ENCODE results near the gene SLC19A1.
"Not testable (repeated sequence)": the region's sequence is repeated elsewhere in the genome, so short reads cannot be mapped to it uniquely, and the experiment has no call there.

SLC19A1 gene

GRCh38 chr21:45502006-45502345 lies 40.3 kb downstream of the SLC19A1 start:
- no peak for DNase-seq (ENCODE audit: extremely low read depth, insufficient read length)
- no peak overlapping the region for H3K4me3 ChIP-seq (replicated peaks; ENCODE audit: low read depth, low read length)
- no peak for TF ChIP-seq CTCF (IDR thresholded peaks at IDR 0.05; ENCODE audit: insufficient read depth, low read length, poor library complexity, severe bottlenecking)
- no peaks in the 10 kb centered on the region for H3K27me3 ChIP-seq (replicated peaks; ENCODE audit: control insufficient read depth, insufficient read depth, low read length)
- H3K36me3 ChIP-seq (ENCODE audit: control insufficient read depth, insufficient read depth, low read length) = no peaks in the 10 kb centered on the region

- not testable (repeated sequence) for H3K4me3 ChIP-seq (replicated peaks; ENCODE audit: low read depth, low read length); H3K36me3 ChIP-seq (ENCODE audit: control insufficient read depth, insufficient read depth, low read length); DNase-seq (ENCODE audit: extremely low read depth, insufficient read length); H3K27me3 ChIP-seq (replicated peaks; ENCODE audit: control insufficient read depth, insufficient read depth, low read length)
These were observed 40.9 kb downstream of the SLC19A1 start for GRCh38 chr21:45501081-45502005.

GRCh38 chr21:45499970-45500577 lies 42.2 kb downstream of the SLC19A1 start:
- no peak for DNase-seq (ENCODE audit: extremely low read depth, insufficient read length)
- Histone ChIP-seq H3K36me3 (ENCODE audit: control insufficient read depth, insufficient read depth, low read length) (no peaks in the 10 kb centered on the region), H3K4me3 (replicated peaks; ENCODE audit: low read depth, low read length) (no peak overlapping the region), H3K27me3 (replicated peaks; ENCODE audit: control insufficient read depth, insufficient read depth, low read length) (no peaks in the 10 kb centered on the region)
- TF ChIP-seq CTCF (IDR thresholded peaks at IDR 0.05; ENCODE audit: insufficient read depth, low read length, poor library complexity, severe bottlenecking) = no peak

- no peaks in the 10 kb centered on the region for H3K27me3 ChIP-seq (replicated peaks; ENCODE audit: control insufficient read depth, insufficient read depth, low read length)
- no peak overlapping the region for H3K4me3 ChIP-seq (replicated peaks; ENCODE audit: low read depth, low read length)
- H3K36me3 ChIP-seq (ENCODE audit: control insufficient read depth, insufficient read depth, low read length) = no peaks in the 10 kb centered on the region
- TF ChIP-seq CTCF (IDR thresholded peaks at IDR 0.05; ENCODE audit: insufficient read depth, low read length, poor library complexity, severe bottlenecking) = no peak
- DNase-seq (ENCODE audit: extremely low read depth, insufficient read length) = no peak
These were observed 43.0 kb downstream of the SLC19A1 start for GRCh38 chr21:45499201-45499750.

- no peak for TF ChIP-seq CTCF (IDR thresholded peaks at IDR 0.05; ENCODE audit: insufficient read depth, low read length, poor library complexity, severe bottlenecking)
- Histone ChIP-seq H3K27me3 (replicated peaks; ENCODE audit: control insufficient read depth, insufficient read depth, low read length) (no peaks in the 10 kb centered on the region), H3K36me3 (ENCODE audit: control insufficient read depth, insufficient read depth, low read length) (no peaks in the 10 kb centered on the region), H3K4me3 (replicated peaks; ENCODE audit: low read depth, low read length) (no peak overlapping the region)
- no peak for DNase-seq (ENCODE audit: extremely low read depth, insufficient read length)
These were observed 43.6 kb downstream of the SLC19A1 start for GRCh38 chr21:45498646-45499000.
